NCI-H526 treated with DMSO at 0.1 percent for 48 hours (cell line): ENCODE data around the gene CLTA.
"Not testable (repeated sequence)": the region's sequence is repeated elsewhere in the genome, so short reads cannot be mapped to it uniquely, and the experiment has no call there.

ENCODE experiments used
- DNase-seq: peaks from one replicate; lab custom pipeline; 2025; lab: John Stamatoyannopoulos, UW

CLTA gene

GRCh38 chr9:36158917-36159316, 31.8 kb upstream of the CLTA start:
- DNase-seq, result no peak

GRCh38 chr9:36159509-36159908, 31.2 kb upstream of the CLTA start:
- DNase-seq, result not testable (repeated sequence)

GRCh38 chr9:36160126-36160525, 30.6 kb upstream of the CLTA start:
- not testable (repeated sequence) for DNase-seq

- no peak for DNase-seq
Observed at GRCh38 chr9:36161187-36161586, 29.5 kb upstream of the CLTA start.

- no peak for DNase-seq
Observed at GRCh38 chr9:36162211-36162738, 28.4 kb upstream of the CLTA start.

GRCh38 chr9:36163049-36163785, 27.5 kb upstream of the CLTA start:
- DNase-seq, result no peak

GRCh38 chr9:36163786-36164170, 26.9 kb upstream of the CLTA start:
- no peak for DNase-seq

GRCh38 chr9:36164372-36164771, 26.3 kb upstream of the CLTA start:
- no peak for DNase-seq

GRCh38 chr9:36164989-36165388, 25.7 kb upstream of the CLTA start:
- no peak for DNase-seq

- no peak for DNase-seq
Observed at GRCh38 chr9:36165826-36166167, 24.9 kb upstream of the CLTA start.

GRCh38 chr9:36166168-36166927, 24.4 kb upstream of the CLTA start:
- DNase-seq, result peak; percentile 59

- no peak for DNase-seq
Observed at GRCh38 chr9:36169166-36169565, 21.6 kb upstream of the CLTA start, which contains the start of gene CCIN. CCIN (plus strand) TSS chr9:36169388; CDS start chr9:36169503, 115 bp downstream.

- no peak for DNase-seq
Observed at GRCh38 chr9:36169708-36170107, 21.0 kb upstream of the CLTA start.

- DNase-seq, result no peak
Observed at GRCh38 chr9:36170531-36170930, 20.2 kb upstream of the CLTA start.

GRCh38 chr9:36173861-36174260, 16.9 kb upstream of the CLTA start:
- DNase-seq, result no peak

- DNase-seq, result no peak
Observed at GRCh38 chr9:36174271-36174670, 16.4 kb upstream of the CLTA start.

- DNase-seq, result no peak
Observed at GRCh38 chr9:36174731-36175130, 16.0 kb upstream of the CLTA start.

- not testable (repeated sequence) for DNase-seq
Observed at GRCh38 chr9:36175209-36175608, 15.5 kb upstream of the CLTA start.

- not testable (repeated sequence) for DNase-seq
Observed at GRCh38 chr9:36176496-36176895, 14.2 kb upstream of the CLTA start.

- DNase-seq, result no peak
Observed at GRCh38 chr9:36177571-36177970, 13.2 kb upstream of the CLTA start.

- DNase-seq, result not testable (repeated sequence)
Observed at GRCh38 chr9:36180243-36180642, 10.5 kb upstream of the CLTA start.

- DNase-seq, result no peak
Observed at GRCh38 chr9:36187414-36187813, 3.3 kb upstream of the CLTA start.

GRCh38 chr9:36188212-36188611, 2.5 kb upstream of the CLTA start:
- no peak for DNase-seq
